ENCODE results near the gene PRKCZ.

The PRKCZ gene

GRCh38 chr1:2186901-2187300, 136.7 kb downstream of the PRKCZ start:
- Histone ChIP-seq H3K36me3 (ENCODE audit: control insufficient read depth in 1 of 2, insufficient read depth in 2 of 2, low read length in 2 of 2) (peaks cover 40 to 45% of the 10 kb centered on the region in 2 experiments), H3K18ac (ENCODE audit: low read length) (no peak overlapping the region), H3K14ac (ENCODE audit: low read length) (no peak overlapping the region), H2BK120ac (ENCODE audit: insufficient read depth, low read length, poor library complexity) (no peak overlapping the region), H3K27ac (ENCODE audit: low read depth, low read length) (no peak overlapping the region), H4K12ac (ENCODE audit: low read depth, low read length) (no peak overlapping the region), H3K27me3 (ENCODE audit: insufficient read depth, low read length) (no peaks in the 10 kb centered on the region), H4K8ac (ENCODE audit: low read depth, low read length) (no peak overlapping the region), H3K79me1 (ENCODE audit: low read length) (peaks cover 8% of the 10 kb centered on the region), H3K4ac (ENCODE audit: low read depth, low read length) (no peak overlapping the region), H4K91ac (ENCODE audit: low read depth, low read length) (no peak overlapping the region), H2AFZ (ENCODE audit: insufficient read depth, low read length, poor library complexity) (no peak overlapping the region), H3K4me1 (ENCODE audit: control insufficient read depth in 1 of 2, insufficient read depth in 2 of 2, low read length in 2 of 2) (peaks cover 12 to 16% of the 10 kb centered on the region in 2 experiments), H3K23ac (ENCODE audit: low read length) (no peak overlapping the region), H2BK5ac (ENCODE audit: low read depth, low read length, poor library complexity) (no peak overlapping the region), H3K4me3 (ENCODE audit: low read depth, low read length) (no peak overlapping the region), H3K9me3 (ENCODE audit: insufficient read depth, low read depth, low read length) (peaks cover 3% of the 10 kb centered on the region), H3K4me2 (ENCODE audit: low read length) (no peak overlapping the region), H2BK12ac (ENCODE audit: low read length) (no peak overlapping the region), H3K9ac (ENCODE audit: low read length) (no peak overlapping the region), H3K79me2 (ENCODE audit: control insufficient read depth, insufficient read depth, low read length, poor library complexity) (peaks cover 5% of the 10 kb centered on the region), H2AK5ac (ENCODE audit: low read length) (no peak overlapping the region)
- DNase-seq = no peak
- no CpG with 5 or more reads among the region's 9 CpGs for WGBS (ENCODE audit: extremely low coverage, insufficient coverage, insufficient read length)

DNA sequence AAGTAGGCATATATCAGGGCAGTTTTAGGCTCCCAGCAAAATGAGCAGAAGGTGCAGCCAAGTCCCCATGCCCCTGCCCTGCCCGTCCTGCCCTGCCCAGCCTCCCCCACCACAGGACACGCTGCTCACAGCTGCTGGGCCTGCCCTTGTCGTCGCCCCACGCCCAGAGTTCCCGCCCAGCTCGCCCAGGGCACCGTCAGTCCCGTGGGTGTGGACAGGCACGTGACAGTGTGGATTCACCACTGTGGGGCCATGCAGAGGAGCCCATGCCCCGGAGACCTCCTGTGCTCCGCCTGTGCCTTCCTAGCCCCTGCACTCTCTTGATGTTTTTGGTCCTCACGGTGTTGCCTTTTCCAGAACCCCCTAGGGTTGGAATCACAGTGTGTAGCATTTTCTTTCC, 137.4 kb downstream of the PRKCZ start:
- no peak overlapping the region for H4K91ac ChIP-seq (ENCODE audit: low read depth, low read length)
- H4K8ac ChIP-seq (ENCODE audit: low read depth, low read length) = no peak overlapping the region
- no peak overlapping the region for H2AK5ac ChIP-seq (ENCODE audit: low read length)
- no peak overlapping the region for H3K18ac ChIP-seq (ENCODE audit: low read length)
- H3K9me3 ChIP-seq (ENCODE audit: insufficient read depth, low read depth, low read length) = peaks cover 3% of the 10 kb centered on the region
- H3K4me1 ChIP-seq (ENCODE audit: control insufficient read depth in 1 of 2, insufficient read depth in 2 of 2, low read length in 2 of 2) = peaks cover 19 to 22% of the 10 kb centered on the region in 2 experiments
- H4K12ac ChIP-seq (ENCODE audit: low read depth, low read length) = no peak overlapping the region
- peaks cover 38 to 39% of the 10 kb centered on the region in 2 experiments for H3K36me3 ChIP-seq (ENCODE audit: control insufficient read depth in 1 of 2, insufficient read depth in 2 of 2, low read length in 2 of 2)
- H3K4me2 ChIP-seq (ENCODE audit: low read length) = no peak overlapping the region
- peaks cover 5% of the 10 kb centered on the region for H3K79me2 ChIP-seq (ENCODE audit: control insufficient read depth, insufficient read depth, low read length, poor library complexity)
- no peak overlapping the region for H3K4ac ChIP-seq (ENCODE audit: low read depth, low read length)
- H2BK12ac ChIP-seq (ENCODE audit: low read length) = no peak overlapping the region
- DNase-seq = no peak
- WGBS (ENCODE audit: extremely low coverage, insufficient coverage, insufficient read length) = no CpG with 5 or more reads among the region's 13 CpGs
- no peak overlapping the region for H3K14ac ChIP-seq (ENCODE audit: low read length)
- H3K79me1 ChIP-seq (ENCODE audit: low read length) = peaks cover 8% of the 10 kb centered on the region
- peak overlapping the region; percentile 16 for H3K4me3 ChIP-seq (ENCODE audit: low read depth, low read length)
- H3K9ac ChIP-seq (ENCODE audit: low read length) = no peak overlapping the region
- no peaks in the 10 kb centered on the region for H3K27me3 ChIP-seq (ENCODE audit: insufficient read depth, low read length)
- no peak overlapping the region for H3K23ac ChIP-seq (ENCODE audit: low read length)
- H2BK5ac ChIP-seq (ENCODE audit: low read depth, low read length, poor library complexity) = no peak overlapping the region
- H2BK120ac ChIP-seq (ENCODE audit: insufficient read depth, low read length, poor library complexity) = no peak overlapping the region
- no peak overlapping the region for H2AFZ ChIP-seq (ENCODE audit: insufficient read depth, low read length, poor library complexity)
- no peak overlapping the region for H3K27ac ChIP-seq (ENCODE audit: low read depth, low read length)

- Histone ChIP-seq H2AFZ (ENCODE audit: insufficient read depth, low read length, poor library complexity) (no peak overlapping the region), H3K4me1 (ENCODE audit: control insufficient read depth in 1 of 2, insufficient read depth in 2 of 2, low read length in 2 of 2) (peaks cover 24 to 28% of the 10 kb centered on the region in 2 experiments), H2AK5ac (ENCODE audit: low read length) (no peak overlapping the region), H3K4me3 (ENCODE audit: low read depth, low read length) (no peak overlapping the region), H2BK5ac (ENCODE audit: low read depth, low read length, poor library complexity) (no peak overlapping the region), H4K12ac (ENCODE audit: low read depth, low read length) (no peak overlapping the region), H3K27me3 (ENCODE audit: insufficient read depth, low read length) (no peaks in the 10 kb centered on the region), H4K8ac (ENCODE audit: low read depth, low read length) (no peak overlapping the region), H3K4me2 (ENCODE audit: low read length) (no peak overlapping the region), H3K27ac (ENCODE audit: low read depth, low read length) (no peak overlapping the region), H3K9ac (ENCODE audit: low read length) (no peak overlapping the region), H2BK12ac (ENCODE audit: low read length) (peak overlapping the region; percentile 23), H3K9me3 (ENCODE audit: insufficient read depth, low read depth, low read length) (peaks cover 3% of the 10 kb centered on the region), H3K18ac (ENCODE audit: low read length) (no peak overlapping the region), H3K23ac (ENCODE audit: low read length) (no peak overlapping the region), H3K14ac (ENCODE audit: low read length) (no peak overlapping the region), H3K79me1 (ENCODE audit: low read length) (peaks cover 8% of the 10 kb centered on the region), H4K91ac (ENCODE audit: low read depth, low read length) (peak overlapping the region; percentile 11), H2BK120ac (ENCODE audit: insufficient read depth, low read length, poor library complexity) (no peak overlapping the region), H3K79me2 (ENCODE audit: control insufficient read depth, insufficient read depth, low read length, poor library complexity) (peaks cover 5% of the 10 kb centered on the region), H3K36me3 (ENCODE audit: control insufficient read depth in 1 of 2, insufficient read depth in 2 of 2, low read length in 2 of 2) (peaks cover 37 to 38% of the 10 kb centered on the region in 2 experiments), H3K4ac (ENCODE audit: low read depth, low read length) (no peak overlapping the region)
- DNase-seq = no peak
- no CpG with 5 or more reads among the region's 16 CpGs for WGBS (ENCODE audit: extremely low coverage, insufficient coverage, insufficient read length)
Observed at GRCh38 chr1:2188336-2188735, 138.1 kb downstream of the PRKCZ start.

GRCh38 chr1:2189459-2190425, 139.5 kb downstream of the PRKCZ start:
- Histone ChIP-seq H2BK12ac (ENCODE audit: low read length) (peak overlapping the region; percentile 68), H3K4me1 (ENCODE audit: control insufficient read depth in 1 of 2, insufficient read depth in 2 of 2, low read length in 2 of 2) (peaks cover 29 to 35% of the 10 kb centered on the region in 2 experiments), H4K12ac (ENCODE audit: low read depth, low read length) (peak overlapping the region; percentile 37), H4K91ac (ENCODE audit: low read depth, low read length) (peak overlapping the region; percentile 72), H3K9ac (ENCODE audit: low read length) (peak overlapping the region; percentile 43), H3K4me2 (ENCODE audit: low read length) (peak overlapping the region; percentile 54), H3K79me2 (ENCODE audit: control insufficient read depth, insufficient read depth, low read length, poor library complexity) (peaks cover 9% of the 10 kb centered on the region), H3K4me3 (ENCODE audit: low read depth, low read length) (peak overlapping the region; percentile 52), H3K27me3 (ENCODE audit: insufficient read depth, low read length) (no peaks in the 10 kb centered on the region), H3K27ac (ENCODE audit: low read depth, low read length) (peak overlapping the region; percentile 83), H3K18ac (ENCODE audit: low read length) (peak overlapping the region; percentile 27), H3K14ac (ENCODE audit: low read length) (peak overlapping the region; percentile 48), H2BK120ac (ENCODE audit: insufficient read depth, low read length, poor library complexity) (no peak overlapping the region), H4K8ac (ENCODE audit: low read depth, low read length) (peak overlapping the region; percentile 45), H3K36me3 (ENCODE audit: control insufficient read depth in 1 of 2, insufficient read depth in 2 of 2, low read length in 2 of 2) (peaks cover 25 to 29% of the 10 kb centered on the region in 2 experiments), H3K9me3 (ENCODE audit: insufficient read depth, low read depth, low read length) (peaks cover 3% of the 10 kb centered on the region), H3K79me1 (ENCODE audit: low read length) (peaks cover 13% of the 10 kb centered on the region), H2AK5ac (ENCODE audit: low read length) (peak overlapping the region; percentile 60), H3K23ac (ENCODE audit: low read length) (no peak overlapping the region), H2BK5ac (ENCODE audit: low read depth, low read length, poor library complexity) (peak overlapping the region; percentile 32), H3K4ac (ENCODE audit: low read depth, low read length) (peak overlapping the region; percentile 61), H2AFZ (ENCODE audit: insufficient read depth, low read length, poor library complexity) (peak overlapping the region; percentile 12)
- peak; percentile 98 to 99 for DNase-seq
- no CpG with 5 or more reads among the region's 65 CpGs for WGBS (ENCODE audit: extremely low coverage, insufficient coverage, insufficient read length)
